Fibroblast of skin of scalp (primary cell): Measurements from ENCODE around the gene CAMTA1.
"Not testable (repeated sequence)": the region's sequence is repeated elsewhere in the genome, so short reads cannot be mapped to it uniquely, and the experiment has no call there.

Experiments
- DNase-seq: peaks from one replicate; pipeline ENCODE4 v3.0.0-alpha.2; 2013

Gene CAMTA1

DNA sequence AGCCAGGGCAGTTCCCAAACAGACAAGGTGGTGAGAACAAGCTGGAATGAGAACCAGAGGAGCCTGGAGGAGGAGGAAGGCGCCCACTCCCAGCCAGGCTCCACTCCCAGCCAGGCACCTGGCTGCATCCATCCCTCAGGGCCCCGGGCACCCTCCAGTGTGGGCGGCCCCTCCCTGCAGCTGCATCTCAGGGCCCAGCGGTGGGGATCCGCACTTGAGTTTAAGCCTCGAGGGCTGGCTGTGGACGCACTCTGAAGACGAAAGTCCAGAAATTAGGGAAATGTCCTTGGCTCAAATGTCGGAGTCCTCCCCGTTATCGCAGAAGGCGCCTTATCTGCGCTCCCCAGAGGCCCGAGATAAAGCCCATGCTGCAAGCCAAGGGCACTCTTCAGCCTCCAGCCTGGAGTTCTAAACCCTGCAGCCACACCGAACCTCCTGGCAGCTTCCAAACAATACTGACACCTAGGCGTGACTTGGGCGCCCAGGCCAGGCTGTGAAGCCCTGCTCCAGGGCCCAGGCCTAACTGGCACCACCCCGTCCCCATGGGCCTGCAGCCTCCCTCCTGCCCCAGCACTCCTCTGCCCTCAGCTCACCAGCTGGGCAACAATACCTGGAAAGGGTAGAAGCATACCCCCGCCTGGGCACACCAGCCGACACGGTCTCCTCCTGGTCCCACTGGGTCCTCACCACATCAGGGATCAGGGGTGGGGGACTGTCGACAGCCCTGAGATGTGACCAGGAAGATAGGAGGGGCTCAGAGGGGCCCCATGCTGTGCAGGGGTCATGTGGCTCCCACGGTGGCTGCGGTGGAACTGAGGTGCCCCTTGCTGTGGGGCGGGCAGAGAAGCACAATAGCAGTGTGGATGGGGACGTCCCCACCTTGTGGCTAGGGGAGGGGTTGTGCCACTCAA lies 801.0 kb downstream of the CAMTA1 start:
- DNase-seq: no peak

DNA sequence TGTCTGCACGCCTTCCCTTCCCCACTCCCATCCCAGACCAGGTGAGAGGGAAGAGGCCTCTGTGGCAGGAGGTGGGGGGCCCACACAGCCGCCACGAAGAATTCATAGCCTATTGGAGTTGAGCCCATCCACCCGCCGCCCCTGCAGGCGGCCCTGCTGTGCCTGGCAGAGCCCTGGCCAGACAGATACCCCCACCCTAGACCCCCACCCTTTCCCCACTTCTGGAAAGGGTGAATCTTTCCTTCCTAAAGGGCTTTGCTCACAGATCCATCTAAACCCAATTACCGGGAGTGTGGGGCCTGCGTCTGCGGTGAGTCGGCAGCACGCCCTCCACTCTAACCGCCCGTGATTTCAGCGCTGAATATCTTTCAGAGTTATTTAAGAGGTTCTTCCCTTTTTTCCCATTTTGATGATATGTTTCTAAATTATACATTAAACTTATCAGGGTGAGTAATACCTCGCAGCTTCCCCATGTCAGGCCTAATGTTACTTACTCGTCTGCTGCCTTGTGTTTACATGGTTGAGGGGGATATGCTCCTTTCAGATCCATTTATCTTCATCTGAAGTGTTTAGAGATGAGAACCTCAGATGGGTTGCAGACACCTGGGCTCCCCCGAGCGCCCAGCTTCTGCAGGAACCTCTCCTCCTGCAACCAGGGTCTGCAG lies 802.0 kb downstream of the CAMTA1 start:
- DNase-seq: no peak

DNA sequence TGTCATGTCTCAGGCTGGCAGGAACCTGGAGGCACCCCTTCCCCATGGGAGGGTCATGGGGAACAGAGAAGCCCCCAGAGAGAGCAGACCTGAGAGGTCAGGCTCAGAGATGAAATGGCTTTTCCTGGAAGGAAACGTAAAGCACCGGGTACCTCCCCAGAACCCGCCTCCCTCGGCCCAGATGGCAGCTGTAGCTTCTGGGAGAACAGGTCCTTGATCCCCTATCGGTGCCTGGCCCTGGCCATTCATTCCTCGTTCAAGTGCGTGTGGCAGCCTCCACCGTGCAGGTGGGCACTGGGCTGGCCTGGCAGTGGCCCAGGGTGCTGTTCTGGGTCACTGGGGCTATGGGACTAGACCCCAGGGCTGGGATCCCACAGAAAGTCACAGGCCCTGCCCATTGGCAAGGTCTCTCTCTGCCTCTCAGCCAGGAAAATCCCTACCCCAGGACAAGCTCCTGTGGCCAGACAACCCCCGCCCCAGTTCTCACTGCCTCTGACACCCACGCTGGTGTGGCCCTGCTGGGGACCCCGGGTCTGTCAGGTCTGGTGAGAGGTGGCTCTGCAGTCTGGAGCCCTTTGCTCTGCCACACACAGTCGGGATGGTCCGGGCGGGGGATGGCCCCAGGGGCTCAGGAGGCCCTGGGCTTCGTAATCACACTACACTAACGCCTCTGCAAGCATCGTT lies 802.7 kb downstream of the CAMTA1 start:
- no peak for DNase-seq

DNA sequence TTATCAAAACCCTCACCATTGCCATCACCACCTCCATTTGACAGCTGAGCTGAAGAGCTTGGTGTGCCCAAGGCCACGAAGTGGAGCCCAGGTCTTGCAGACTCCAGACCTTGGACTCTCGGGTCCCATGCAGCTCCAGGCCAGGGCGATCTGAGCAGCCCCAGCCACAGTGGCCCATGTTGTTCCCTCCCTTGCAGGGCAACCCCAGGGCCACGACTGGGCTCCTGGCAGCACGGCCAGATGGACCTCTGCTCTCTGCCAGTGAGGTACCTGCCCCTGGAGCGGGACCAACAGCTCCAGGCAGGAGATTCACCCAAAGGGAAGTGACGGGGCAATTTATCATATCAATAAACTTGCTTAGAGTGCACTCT lies 803.2 kb downstream of the CAMTA1 start:
- DNase-seq: no peak

DNA sequence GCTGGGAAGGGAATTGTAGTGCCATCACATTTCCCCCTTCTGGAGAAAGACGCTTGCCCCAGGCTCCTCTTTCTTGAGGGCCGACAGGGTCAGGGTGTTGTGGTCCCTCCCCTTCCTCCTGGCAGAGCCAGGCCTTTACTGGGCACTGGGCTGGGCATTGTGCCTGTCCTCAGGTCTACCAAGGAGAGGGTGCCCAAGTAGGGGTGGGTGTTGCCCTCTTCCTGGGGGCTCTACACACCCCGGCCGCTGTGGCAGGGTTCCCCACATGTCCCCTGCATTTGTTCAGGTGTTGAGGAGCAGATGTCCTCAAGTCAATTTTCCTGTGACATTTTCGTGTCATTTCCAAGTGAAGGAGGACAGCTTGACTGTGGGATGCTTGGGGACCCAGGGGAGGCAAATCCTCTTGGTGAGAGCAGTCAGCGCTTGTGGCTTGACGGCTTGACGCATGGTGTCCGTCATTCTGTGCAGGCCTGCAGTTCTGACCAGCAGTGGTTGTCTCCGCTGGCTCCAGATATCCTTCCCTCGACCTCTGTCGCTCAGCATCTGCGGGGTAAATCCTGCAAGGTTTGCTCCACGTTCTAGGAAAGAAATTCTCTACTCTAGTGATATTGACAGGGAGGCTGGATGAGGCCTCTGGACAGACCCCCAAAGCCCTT lies 804.0 kb downstream of the CAMTA1 start:
- no peak for DNase-seq

DNA sequence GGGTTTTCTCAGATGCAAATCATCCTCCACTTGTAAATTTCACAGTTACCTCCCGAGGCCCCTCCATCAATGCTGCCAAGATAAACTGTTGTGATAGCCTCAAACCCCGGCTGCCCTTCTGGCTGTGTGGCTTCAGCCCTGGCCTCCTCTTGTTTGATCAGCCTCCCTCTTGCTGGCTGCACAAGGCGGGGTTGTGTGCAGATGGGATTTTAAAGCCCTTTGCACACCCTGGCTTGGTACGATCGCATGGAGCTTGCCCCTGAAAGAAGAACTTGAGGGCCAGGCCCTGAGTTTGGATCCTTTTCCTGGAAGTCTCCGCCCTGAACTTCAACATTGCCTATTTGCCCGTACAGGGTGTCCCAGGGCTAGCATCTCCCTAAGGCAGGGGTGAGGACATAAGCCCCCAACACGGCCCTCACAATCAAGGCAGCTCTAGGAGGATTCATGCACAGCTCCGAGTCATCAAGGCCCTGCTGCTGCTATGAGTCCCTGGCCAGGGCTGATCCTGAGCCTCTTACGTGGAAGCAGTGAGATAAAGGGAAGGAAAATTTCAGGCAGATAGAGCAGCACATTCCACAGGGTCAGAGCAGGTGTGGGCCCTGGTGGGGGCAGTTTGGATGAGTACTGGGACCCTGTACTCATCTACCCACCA lies 804.6 kb downstream of the CAMTA1 start:
- DNase-seq: no peak

DNA sequence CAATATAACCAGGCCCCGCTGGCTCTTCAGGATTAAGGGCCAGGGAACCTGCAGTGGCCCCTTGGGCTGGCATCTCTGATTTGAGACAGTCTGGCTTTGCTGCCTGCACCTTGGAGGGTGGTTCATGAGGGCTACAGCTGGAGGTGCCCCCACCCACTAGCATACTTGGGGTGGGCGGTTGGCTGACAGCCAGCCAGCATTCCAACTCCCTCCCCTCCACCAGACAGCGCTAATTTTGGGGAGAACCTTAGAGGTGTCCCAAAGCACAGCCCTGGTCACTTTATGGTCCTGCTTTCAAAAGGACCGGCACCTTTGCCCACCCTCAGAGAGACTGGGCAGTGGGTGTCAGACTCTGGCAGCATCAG lies 805.2 kb downstream of the CAMTA1 start:
- DNase-seq: no peak

DNA sequence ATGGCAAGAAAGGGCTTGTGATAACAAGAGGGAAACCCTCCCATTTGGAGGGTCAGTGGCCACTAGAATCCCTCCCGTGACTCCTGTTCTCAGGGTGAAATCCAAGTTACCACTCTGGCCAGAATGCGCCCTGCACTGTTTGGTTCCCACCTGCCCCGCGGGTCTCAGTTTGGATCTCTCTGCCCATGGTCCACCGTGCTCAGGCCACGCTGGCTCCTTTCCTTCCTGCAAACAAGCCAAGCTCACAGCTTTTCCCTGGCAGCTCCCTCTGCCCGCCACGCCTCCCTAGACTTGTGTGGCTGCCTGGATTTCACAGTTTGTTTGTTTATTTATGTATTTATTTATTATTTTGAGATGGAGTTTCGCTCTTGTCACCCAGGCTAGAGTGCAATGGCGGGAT lies 806.3 kb downstream of the CAMTA1 start:
- no peak for DNase-seq

DNA sequence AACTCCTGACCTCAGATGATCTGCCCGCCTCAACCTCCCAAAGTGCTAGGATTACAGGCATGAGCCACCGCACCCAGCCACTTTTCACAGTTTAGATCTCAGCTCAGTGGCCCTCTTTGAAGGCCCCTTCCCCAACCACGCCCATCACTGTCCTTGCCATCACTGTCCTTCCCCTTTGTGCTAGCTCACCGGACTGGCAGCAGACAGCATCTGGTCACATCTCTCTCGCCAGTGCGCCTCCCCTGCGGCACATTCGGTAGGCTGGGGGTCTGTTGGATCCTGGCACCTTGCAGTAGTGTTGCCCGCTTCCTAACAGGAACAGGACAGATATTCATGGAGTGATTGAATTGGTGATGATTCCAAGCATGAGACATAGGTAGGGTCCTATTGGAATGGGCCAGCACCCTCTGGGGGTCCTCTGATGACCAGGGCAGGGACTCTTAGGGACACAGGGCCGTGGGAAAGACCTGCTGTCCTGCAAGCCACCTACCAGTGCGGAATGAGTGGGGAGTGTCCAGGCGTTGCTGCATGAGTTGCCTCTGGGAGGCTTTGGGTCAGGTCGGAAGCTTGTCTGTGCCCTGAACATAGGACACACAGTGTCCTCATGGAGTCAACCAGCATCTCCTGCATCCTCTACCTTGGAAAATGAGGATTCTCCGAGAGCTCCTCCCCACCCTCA lies 807.0 kb downstream of the CAMTA1 start:
- no peak for DNase-seq

DNA sequence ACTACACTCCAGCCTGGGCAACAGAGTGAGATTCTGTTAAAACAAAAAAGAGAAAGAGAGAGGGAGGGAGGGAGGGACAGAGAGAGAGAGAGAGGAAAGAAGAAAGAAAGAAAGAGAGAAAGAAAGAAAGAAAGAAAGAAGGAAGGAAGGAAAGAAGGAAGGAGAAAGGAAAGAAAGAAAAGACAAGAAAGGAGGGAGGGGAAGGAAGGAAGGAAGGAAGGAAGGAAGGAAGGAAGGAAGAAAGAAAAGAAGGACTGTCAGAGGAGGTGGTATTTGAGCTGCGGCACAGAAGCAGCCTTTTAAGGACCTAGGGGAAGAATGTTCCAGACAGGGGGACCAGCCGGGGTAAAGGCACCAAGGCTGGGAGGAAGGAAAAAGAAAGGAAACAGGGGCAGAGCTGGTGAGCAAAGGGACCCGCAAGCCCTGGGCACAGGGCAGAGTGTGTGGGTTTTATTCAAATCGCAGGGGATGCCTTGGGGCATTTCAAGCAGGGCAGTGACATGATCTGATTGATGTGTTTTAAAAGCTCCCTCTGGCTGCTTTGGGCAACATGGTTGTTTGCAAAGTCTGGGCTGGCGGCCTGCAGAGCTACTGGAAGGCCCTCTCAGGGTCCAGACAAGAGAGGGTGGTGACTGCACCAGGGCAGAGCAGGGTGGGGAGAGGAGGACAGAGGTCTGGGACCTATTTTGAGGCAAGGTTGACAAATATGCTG lies 808.9 kb downstream of the CAMTA1 start:
- DNase-seq: no peak

DNA sequence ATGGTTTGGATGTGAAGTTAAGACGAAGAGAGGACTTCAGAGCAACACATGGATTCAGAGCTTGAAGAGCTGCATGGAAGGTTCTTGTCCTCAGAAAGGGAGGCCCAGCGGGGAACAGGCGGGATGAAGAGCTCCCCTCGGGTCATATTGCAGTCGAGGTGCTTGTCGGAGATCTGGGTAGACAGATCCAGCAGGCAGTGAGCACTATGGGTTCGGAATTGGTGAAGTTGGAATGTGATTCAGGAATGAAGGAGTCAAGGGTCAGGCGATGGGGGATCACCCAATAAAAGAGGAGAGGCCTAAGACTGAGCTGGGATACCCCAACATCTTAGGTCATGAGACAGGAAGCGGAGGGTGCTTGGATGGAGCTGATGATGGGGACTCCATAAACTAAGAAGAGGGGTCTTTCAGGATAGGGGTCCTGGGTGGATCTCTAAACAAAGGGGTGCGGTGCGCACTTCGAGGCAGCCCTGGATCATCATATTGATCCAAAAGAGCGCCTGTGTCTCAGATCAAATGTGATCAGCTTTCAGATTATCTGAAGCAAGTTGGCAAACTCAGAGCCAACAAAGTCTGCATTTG lies 809.6 kb downstream of the CAMTA1 start:
- DNase-seq: no peak

DNA sequence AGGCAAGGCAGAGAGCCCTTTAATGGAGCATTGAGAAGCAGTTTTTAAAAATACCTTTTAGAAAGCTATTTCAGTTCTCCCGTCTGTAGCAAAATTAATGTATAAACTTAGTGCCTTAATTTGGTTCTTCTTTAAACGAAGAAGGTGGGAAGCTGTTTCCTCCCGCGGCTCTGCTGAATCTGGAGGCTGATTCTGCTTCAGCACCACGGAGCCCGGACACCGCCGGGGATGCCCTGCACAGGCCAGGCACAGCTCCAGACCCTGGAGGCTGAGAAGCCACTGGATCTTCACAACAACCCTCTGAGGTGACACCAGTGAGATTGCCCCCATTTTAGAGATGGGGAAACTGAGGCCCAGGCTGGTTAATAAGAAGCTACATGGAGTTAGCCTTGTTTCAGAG lies 810.1 kb downstream of the CAMTA1 start:
- no peak for DNase-seq

DNA sequence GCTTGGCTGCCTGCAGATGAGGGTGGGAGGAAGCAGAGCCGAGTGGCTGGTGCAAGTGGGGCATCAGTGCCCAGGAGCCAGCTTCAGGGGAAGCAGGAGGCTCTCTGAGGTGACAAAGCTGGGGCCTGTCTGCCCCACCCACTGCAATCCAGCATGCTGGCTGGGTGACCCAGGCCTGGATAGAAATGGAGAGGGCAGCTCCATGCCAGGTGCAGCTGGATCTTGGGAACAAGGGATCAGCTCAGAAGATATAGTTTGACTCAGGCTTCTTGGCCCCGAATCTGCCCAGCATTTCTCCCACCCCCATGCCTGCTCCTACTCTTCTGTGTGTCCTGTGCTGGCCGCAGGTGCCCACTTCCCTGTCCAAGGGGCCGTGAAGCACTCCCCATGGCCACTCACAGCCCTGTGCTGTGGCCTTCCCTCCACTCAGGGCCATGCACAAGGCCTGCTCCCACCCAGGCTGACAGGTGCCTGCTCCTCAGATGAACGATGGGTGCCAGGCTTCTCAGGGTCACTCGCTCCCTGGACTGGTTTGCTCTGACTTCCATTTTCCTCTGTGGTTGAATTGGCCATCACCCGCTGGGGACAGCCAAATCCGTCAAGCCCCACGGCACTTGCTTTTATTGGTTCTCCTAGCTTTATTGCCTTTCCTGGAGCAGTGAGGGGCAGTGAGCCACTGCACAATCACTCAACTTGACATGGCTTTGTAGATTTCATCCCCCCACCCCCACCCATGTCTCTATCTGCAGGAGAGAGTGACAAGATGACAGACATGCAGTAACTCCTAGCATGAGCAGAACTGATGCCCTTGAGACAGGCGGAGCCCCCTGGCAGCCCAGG lies 811.1 kb downstream of the CAMTA1 start:
- DNase-seq: no peak

DNA sequence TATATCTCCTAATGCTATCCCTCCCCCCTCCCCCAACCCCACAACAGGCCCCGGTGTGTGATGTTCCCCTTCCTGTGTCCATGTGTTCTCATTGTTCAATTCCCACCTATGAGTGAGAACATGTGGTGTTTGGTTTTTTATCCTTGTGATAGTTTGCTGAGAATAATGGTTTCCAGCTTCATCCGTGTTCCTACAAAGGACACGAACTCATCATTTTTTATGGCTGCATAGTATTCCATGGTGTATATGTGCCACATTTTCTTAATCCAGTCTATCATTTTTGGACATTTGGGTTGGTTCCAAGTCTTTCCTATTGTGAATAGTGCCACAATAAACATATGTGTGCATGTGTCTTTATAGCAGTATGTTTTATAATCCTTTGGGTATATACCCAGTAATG lies 812.8 kb downstream of the CAMTA1 start:
- DNase-seq: not testable (repeated sequence)

DNA sequence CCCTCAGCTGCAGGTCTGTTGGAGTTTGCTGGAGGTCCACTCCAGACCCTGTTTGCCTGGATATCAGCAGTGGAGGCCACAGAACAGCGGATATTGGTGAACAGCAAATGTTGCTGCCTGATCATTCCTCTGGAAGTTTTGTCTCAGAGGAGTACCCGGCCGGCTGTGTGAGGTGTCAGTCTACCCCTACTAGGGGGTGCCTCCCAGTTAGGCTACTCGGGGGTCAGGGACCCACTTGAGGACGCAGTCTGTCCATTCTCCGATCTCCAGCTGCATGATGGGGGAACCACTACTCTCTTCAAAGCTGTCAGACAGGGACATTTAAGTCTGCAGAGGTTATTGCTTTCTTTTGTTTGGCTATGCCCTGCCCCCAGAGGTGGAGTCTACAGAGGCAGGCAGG lies 819.7 kb downstream of the CAMTA1 start:
- not testable (repeated sequence) for DNase-seq

DNA sequence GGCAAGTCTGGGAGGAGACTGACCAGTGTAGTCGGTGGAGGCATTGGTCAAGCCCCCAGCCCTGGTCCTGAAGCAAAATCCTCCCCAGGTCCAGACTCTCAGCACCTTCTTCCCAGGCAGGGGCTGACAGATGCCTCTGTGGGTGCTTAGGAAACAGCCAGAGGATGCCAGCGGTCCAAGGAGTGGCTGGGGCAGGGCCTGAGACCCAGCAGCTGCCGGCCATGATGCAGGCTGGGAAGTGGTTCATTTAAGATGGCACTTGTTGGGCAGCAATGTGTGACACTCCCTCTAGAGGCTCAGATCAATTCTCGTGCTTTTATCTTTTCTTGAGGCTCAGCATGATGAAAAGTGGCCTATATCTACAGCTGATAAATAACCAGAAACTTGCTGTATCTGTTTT lies 820.8 kb downstream of the CAMTA1 start:
- no peak for DNase-seq

DNA sequence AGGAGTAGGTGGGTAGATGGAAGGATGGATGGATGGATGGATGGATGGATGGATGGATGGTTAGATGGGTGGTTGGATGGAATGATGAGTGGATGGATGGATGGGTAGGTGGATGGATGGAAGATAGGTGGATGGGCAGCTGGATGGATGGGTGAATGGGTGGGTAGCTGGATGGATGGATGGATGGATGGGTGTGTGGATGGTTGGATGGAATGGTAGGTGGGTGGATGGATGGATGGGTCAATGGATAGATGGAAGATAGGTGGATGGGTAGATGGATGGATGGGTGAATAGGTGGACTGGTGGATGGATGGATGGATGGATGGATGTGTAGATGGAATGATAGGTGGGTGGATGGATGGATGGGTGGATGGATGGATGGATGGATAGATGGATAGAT lies 821.8 kb downstream of the CAMTA1 start:
- DNase-seq: no peak

DNA sequence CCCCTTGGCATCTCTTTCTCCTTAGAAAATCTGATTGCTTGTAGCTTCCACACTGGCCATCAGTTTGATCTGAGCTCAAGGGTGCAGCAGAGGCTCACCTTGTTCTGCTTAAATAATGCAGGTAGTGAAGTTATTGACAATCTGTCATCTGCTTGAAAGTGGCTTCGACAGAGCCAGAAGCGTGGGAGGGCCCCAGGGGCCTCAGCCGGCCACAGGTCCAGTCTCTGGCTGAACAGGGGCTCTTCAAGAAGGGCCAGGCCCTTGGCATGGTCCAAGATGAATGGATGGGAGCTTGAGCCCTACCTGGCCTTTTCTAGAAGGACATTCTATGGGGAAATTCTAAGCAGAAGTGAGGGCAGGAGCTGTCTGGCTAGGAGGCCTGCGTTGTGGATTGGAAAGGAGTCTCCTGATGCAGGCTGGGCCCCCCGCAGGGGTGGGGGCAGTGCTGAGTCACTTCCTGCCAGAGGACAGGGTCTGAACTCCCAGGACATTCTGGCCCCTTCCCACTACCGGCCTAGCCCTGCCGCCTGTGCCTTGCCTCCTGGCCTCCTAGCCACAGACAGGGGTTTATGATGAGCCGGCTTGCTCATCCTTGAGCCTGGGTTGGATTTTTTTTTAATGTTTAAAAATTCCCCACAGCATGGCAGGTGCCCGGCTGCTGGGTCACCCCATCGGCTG lies 823.5 kb downstream of the CAMTA1 start:
- DNase-seq: no peak

DNA sequence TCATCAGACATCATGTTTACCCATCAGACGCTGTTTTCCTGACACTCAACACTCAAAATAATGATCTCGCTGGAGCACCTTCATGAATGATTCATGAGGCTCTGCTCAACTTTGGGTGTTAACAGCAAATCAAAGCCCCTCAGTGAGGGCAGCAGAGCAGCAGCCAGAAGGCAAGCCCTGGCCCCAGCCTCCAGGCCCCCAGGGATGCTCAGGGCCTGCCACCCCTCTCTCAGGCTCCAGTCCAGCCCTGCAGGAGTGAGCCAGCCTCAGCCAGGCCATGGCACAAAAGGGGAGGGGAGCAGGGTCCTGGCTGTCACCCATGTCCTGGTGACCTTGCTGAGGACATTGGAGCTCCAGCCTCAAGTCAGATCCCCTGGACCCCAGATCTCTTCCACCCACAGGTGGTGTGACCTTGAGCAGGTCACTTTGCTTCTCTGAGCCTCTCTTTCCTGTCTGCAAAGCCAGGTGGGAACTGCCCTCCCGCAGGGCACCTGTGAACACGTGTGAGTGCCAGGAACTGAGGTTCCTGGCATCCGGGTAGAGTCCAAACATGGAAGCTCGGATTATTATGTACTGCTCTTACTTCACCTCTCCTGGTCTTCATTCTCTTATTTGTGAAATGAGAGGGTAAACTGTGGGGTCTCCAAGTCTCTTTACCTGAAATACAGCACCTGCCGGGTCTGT lies 824.2 kb downstream of the CAMTA1 start:
- no peak for DNase-seq
